ENCODE measurements around the gene NARS2. TPM values are rescaled to one million over a fixed set of nuclear protein-coding genes. Genes with fewer than 3 reads are reported as not detected.
"Not testable (repeated sequence)": the region's sequence is repeated elsewhere in the genome, so short reads cannot be mapped to it uniquely, and the experiment has no call there.

NARS2 gene
- total RNA-seq, 1 donor from 2014 or later, result 11.6 TPM

DNA sequence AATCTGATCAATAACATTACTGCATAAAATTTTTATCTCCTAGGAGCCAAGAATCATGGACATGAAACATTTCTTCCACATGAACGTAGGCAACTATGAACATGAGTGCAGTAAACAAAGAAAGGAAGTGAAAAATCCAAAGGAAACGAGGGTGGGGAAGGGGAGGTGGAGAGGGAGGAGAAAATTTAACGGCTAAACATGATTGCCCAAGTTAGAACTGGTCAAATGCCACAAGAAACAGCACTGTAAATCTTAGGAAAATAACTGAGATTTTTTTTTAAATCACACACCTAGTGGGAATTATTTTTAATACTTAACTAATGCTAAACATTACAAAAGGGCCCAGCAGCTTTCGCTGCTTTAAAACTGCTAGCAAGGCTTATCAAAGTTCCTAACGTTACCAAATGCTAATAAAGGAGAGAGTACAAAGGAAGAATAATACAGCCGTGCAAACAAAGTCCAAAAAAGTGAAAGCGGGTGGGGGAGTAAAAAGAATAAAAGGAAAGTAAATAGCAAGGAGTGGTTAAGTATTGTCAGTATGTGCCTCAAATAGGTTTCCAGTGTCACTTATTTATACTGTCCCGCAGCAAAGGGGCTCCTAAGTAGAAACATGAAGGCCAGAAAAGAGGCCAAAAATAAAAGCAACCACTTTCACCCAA, 13.7 kb downstream of the NARS2 start:
- Mint-ChIP-seq H3K4me3 (ENCODE audit: unreplicated experiment) (peak overlapping the region; percentile 36), H3K27ac (ENCODE audit: unreplicated experiment) (peak overlapping the region; percentile 90)
- DNase-seq (ENCODE audit: extremely low spot score, unreplicated experiment), result no peak

DNA sequence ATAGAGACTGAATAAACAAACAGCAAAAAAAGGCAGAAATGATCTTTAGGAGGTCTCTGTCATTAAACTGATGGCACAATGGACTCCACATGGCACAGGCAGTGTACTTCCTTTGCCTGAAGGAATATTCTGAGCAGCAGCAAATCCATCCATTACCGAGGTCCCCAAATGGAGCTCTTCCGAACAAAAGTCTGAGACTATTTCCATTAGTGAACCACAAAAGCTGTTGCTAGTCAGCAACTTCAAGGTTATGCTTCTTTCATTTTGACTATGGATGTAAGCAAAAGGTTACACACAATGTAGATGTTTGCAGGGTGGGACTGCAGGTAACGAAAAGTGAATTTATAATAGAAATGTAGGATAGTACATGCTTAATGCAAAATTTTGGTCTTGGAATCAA, 14.5 kb downstream of the NARS2 start:
- TF ChIP-seq, protein P1, sequence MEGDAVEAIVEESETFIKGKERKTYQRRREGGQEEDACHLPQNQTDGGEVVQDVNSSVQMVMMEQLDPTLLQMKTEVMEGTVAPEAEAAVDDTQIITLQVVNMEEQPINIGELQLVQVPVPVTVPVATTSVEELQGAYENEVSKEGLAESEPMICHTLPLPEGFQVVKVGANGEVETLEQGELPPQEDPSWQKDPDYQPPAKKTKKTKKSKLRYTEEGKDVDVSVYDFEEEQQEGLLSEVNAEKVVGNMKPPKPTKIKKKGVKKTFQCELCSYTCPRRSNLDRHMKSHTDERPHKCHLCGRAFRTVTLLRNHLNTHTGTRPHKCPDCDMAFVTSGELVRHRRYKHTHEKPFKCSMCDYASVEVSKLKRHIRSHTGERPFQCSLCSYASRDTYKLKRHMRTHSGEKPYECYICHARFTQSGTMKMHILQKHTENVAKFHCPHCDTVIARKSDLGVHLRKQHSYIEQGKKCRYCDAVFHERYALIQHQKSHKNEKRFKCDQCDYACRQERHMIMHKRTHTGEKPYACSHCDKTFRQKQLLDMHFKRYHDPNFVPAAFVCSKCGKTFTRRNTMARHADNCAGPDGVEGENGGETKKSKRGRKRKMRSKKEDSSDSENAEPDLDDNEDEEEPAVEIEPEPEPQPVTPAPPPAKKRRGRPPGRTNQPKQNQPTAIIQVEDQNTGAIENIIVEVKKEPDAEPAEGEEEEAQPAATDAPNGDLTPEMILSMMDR (IDR thresholded peaks at IDR 0.05), result no peak
- peaks cover 25% of the 10 kb centered on the region for H3K36me3 Mint-ChIP-seq (ENCODE audit: unreplicated experiment)
- peaks cover 35% of the 10 kb centered on the region for H3K4me1 Mint-ChIP-seq (ENCODE audit: unreplicated experiment)
- no peaks in the 10 kb centered on the region for H3K9me3 Mint-ChIP-seq (ENCODE audit: unreplicated experiment)
- DNase-seq (ENCODE audit: extremely low spot score, unreplicated experiment), result no peak
- no peak overlapping the region for H3K27ac Mint-ChIP-seq (ENCODE audit: unreplicated experiment)
- H3K27me3 Mint-ChIP-seq (ENCODE audit: unreplicated experiment), result no peaks in the 10 kb centered on the region
- no peak overlapping the region for H3K4me3 Mint-ChIP-seq (ENCODE audit: unreplicated experiment)

More for the DNA sequence above, 13.7 kb downstream of the NARS2 start:
- H3K4me1 Mint-ChIP-seq (ENCODE audit: unreplicated experiment), result peaks cover 35% of the 10 kb centered on the region
- H3K9me3 Mint-ChIP-seq (ENCODE audit: unreplicated experiment), result no peaks in the 10 kb centered on the region
- H3K36me3 Mint-ChIP-seq (ENCODE audit: unreplicated experiment), result peaks cover 19% of the 10 kb centered on the region
- TF ChIP-seq, protein P1 (IDR thresholded peaks at IDR 0.05), result no peak
- H3K27me3 Mint-ChIP-seq (ENCODE audit: unreplicated experiment), result no peaks in the 10 kb centered on the region

DNA sequence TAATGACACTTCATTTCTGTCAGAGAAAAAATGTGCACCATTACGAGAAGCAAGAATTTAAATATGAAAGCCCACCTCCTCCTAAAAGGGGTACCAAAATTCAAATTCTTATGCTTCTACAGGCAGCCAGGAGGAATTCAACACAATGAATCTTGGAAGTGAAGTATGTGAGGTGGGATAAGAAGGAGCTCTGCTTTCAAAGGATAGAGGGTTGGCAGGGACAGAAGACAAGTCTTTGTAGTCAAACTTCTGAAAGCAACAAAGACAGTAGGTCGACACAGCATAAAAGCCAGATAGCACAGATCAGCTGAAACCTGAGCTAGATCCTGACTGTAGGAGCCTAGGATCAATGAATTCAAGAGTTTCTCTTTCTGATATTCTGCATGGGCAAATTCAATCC, 17.4 kb downstream of the NARS2 start:
- Mint-ChIP-seq H3K9me3 (ENCODE audit: unreplicated experiment) (no peaks in the 10 kb centered on the region), H3K27ac (ENCODE audit: unreplicated experiment) (no peak overlapping the region)

DNA sequence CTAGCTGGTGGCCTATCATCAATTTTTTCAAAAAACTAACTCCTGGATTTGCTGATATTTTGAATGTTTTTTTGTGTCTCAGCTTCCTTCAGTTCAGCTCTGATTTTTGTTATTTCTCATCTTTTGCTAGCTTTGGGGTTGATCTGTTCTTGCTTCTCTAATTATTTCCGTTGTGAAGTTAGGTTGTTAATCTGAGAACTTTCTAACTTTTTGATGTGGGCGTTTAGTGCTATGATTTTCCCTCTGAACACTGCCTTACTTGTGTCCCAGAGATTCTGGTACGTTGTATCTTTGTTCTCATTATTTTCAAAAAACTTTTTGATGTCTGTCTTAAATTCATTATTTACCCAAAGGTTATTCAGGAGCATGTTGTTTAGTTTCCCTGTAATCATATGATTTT, 19.1 kb downstream of the NARS2 start:
- Mint-ChIP-seq H3K9me3 (ENCODE audit: unreplicated experiment) (no peaks in the 10 kb centered on the region), H3K36me3 (ENCODE audit: unreplicated experiment) (peaks cover 34% of the 10 kb centered on the region), H3K27me3 (ENCODE audit: unreplicated experiment) (no peaks in the 10 kb centered on the region), H3K4me1 (ENCODE audit: unreplicated experiment) (peaks cover 14% of the 10 kb centered on the region), H3K4me3 (ENCODE audit: unreplicated experiment) (no peak overlapping the region), H3K27ac (ENCODE audit: unreplicated experiment) (no peak overlapping the region)
- DNase-seq (ENCODE audit: extremely low spot score, unreplicated experiment), result no peak
- TF ChIP-seq, protein P1 (IDR thresholded peaks at IDR 0.05), result no peak

More for the DNA sequence above, 17.4 kb downstream of the NARS2 start:
- TF ChIP-seq, protein P1 (IDR thresholded peaks at IDR 0.05), result no peak
- no peaks in the 10 kb centered on the region for H3K27me3 Mint-ChIP-seq (ENCODE audit: unreplicated experiment)
- no peak overlapping the region for H3K4me3 Mint-ChIP-seq (ENCODE audit: unreplicated experiment)
- peaks cover 24% of the 10 kb centered on the region for H3K4me1 Mint-ChIP-seq (ENCODE audit: unreplicated experiment)
- no peak for DNase-seq (ENCODE audit: extremely low spot score, unreplicated experiment)
- peaks cover 34% of the 10 kb centered on the region for H3K36me3 Mint-ChIP-seq (ENCODE audit: unreplicated experiment)

DNA sequence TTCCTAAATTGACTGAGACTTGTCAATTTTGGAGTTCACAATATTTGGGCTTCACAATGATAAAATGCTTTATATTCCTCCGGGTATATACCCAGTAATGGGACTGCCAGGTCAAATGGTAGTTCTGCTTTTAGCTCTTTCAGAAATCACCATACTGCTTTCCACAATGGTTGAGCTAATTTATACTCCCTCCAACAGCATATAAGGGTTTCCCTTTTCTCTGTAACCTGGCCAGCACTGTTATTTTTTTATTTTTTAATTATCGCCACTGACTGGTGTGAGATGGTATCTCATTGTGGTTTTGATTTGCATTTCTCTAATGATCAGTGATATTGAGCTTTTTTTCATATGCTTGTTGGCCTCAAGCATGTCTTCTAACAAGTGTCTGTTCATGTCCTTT, 21.8 kb downstream of the NARS2 start:
- Mint-ChIP-seq H3K27me3 (ENCODE audit: unreplicated experiment) (no peaks in the 10 kb centered on the region), H3K4me1 (ENCODE audit: unreplicated experiment) (peaks cover 13% of the 10 kb centered on the region), H3K4me3 (ENCODE audit: unreplicated experiment) (no peak overlapping the region), H3K36me3 (ENCODE audit: unreplicated experiment) (peaks cover 26% of the 10 kb centered on the region), H3K9me3 (ENCODE audit: unreplicated experiment) (no peaks in the 10 kb centered on the region), H3K27ac (ENCODE audit: unreplicated experiment) (no peak overlapping the region)
- DNase-seq (ENCODE audit: extremely low spot score, unreplicated experiment), result no peak
- TF ChIP-seq, protein P1 (IDR thresholded peaks at IDR 0.05), result no peak

DNA sequence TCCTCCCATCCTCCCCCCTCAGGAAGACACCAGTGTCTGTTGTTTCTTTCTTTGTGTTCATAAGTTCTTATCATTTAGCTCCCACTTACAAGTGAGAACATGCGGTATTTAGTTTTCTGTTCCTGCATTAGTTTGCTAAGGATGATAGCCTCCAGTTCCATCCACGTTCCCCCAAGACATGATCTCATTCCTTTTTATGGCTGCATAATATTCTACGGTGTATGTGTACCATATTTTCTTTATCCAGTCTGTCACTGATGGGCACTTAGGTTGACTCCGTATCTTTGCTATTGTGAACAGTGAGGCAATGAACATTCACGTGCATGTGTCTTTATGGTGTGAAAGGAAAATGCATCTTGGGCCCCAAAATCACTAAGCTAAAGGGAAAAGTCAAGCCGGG, 22.5 kb downstream of the NARS2 start:
- H3K27me3 Mint-ChIP-seq (ENCODE audit: unreplicated experiment); H3K4me3 Mint-ChIP-seq (ENCODE audit: unreplicated experiment); H3K27ac Mint-ChIP-seq (ENCODE audit: unreplicated experiment); H3K9me3 Mint-ChIP-seq (ENCODE audit: unreplicated experiment); DNase-seq (ENCODE audit: extremely low spot score, unreplicated experiment): not testable (repeated sequence)
- peaks cover 13% of the 10 kb centered on the region for H3K4me1 Mint-ChIP-seq (ENCODE audit: unreplicated experiment)
- H3K36me3 Mint-ChIP-seq (ENCODE audit: unreplicated experiment), result peaks cover 26% of the 10 kb centered on the region

Measured in osteocyte (in vitro differentiated cells).